Panc1 (cell line): ENCODE results near the gene AZGP1. TPM values are rescaled to one million over a fixed set of nuclear protein-coding genes. Genes with fewer than 3 reads are reported as not detected.
A peak's percentile ranks its signal among the peaks of the same experiment; 100 is the strongest.
"Not testable (repeated sequence)": the region's sequence is repeated elsewhere in the genome, so short reads cannot be mapped to it uniquely, and the experiment has no call there.

ENCODE experiments used
- ATAC-seq: fragments of 200-7000 bp; cut with Tn5 transposase; 2 replicates; pipeline ENCODE4 v1.9.1; 2020; ENCODE audit warnings: mild to moderate bottlenecking, moderate library complexity
- BruUV-seq: library from RNA; stranded (reverse); fragments of 400-500 nt; replicated peaks from 2 replicates; lab custom pipeline; 2021; lab: Mats Ljungman, UMichigan
- CTCF ChIA-PET: fragments of 300-600 bp; sonication (Branson Sonifier 250); formaldehyde crosslinking; loops from one replicate; lab custom pipeline; 2022; ENCODE audit warnings: antibody characterized with exemption; lab: Charles Lee
- POLR2A ChIA-PET: fragments of 300-600 bp; sonication (Branson Sonifier 250); formaldehyde crosslinking; loops from one replicate; lab custom pipeline; 2022; ENCODE audit warnings: antibody characterized with exemption; lab: Charles Lee
- DNase-seq: peaks from one replicate; pipeline ENCODE4 v3.0.0-alpha.2; 2010; ENCODE audit warnings: low read depth, low spot score
- H3K27ac ChIP-seq: 2 replicates; pipeline ENCODE4 v1.5.1; 2011; ENCODE audit warnings: mild to moderate bottlenecking, low read length, inconsistent platforms
- H3K27me3 ChIP-seq: fragments of 200-500 bp; sonication (Bioruptor generic); 2 replicates; pipeline ENCODE4 v1.6.0; 2014; ENCODE audit warnings: low read length, inconsistent platforms; ENCODE audit not compliant: control insufficient read depth, insufficient read depth
- H3K36me3 ChIP-seq: fragments of 200-500 bp; sonication (Bioruptor generic); 2 replicates; pipeline ENCODE4 v1.5.1; 2014; ENCODE audit warnings: inconsistent platforms, mild to moderate bottlenecking, low read length, moderate library complexity; ENCODE audit not compliant: control insufficient read depth, insufficient read depth
- H3K4me1 ChIP-seq: 2 replicates; pipeline ENCODE4 v1.5.1; 2011; ENCODE audit warnings: inconsistent platforms, mild to moderate bottlenecking, low read length, moderate library complexity; ENCODE audit not compliant: control insufficient read depth, insufficient read depth
- H3K4me3 ChIP-seq, 2 experiments: 2 replicates each; pipeline ENCODE4 v1.5.1; 2011 to 2012; ENCODE audit warnings: low read depth in 2 of 2, low read length in 2 of 2, mild to moderate bottlenecking in 2 of 2, inconsistent platforms in 1 of 2, moderate library complexity in 1 of 2
- H3K9me3 ChIP-seq: fragments of 200-500 bp; sonication (Bioruptor generic); 2 replicates; pipeline ENCODE4 v1.5.1; 2014; ENCODE audit warnings: low read depth, mild to moderate bottlenecking, inconsistent platforms, low read length, moderate library complexity; ENCODE audit not compliant: control insufficient read depth, insufficient read depth
- SIN3A ChIP-seq: IDR thresholded peaks from 2 replicates; pipeline ENCODE4 v1.6.1; 2012; ENCODE audit warnings: low read depth, mild to moderate bottlenecking, low read length, moderate library complexity, borderline replicate concordance; ENCODE audit not compliant: insufficient read depth
- TCF7L2 ChIP-seq: IDR thresholded peaks from 2 replicates; pipeline ENCODE4 v1.6.1; 2011; ENCODE audit warnings: mild to moderate bottlenecking, low read depth, low read length, inconsistent platforms
- in situ Hi-C: cut with HindIII; loops from 2 replicates; pipeline ENCODE4 v1.10.0; 2016; ENCODE audit warnings: low sequenced_read_pairs, low pct_unique_long_range_greater_than_20kb
- intact Hi-C: fragments of 100-400 bp; cut with micrococcal nuclease; formaldehyde crosslinking; loops from one replicate; pipeline ENCODE4 v1.10.0; 2022; ENCODE audit not compliant: unreplicated experiment
- total RNA-seq: library from RNA; stranded (reverse); gene quantifications from one replicate; pipeline ENCODE4 v1.2.1, GENCODE V29; 2021; ENCODE audit not compliant: unreplicated experiment
- TF ChIP-seq, protein P1 (sequence below), 2 experiments: IDR thresholded peaks; 2 replicates each; pipeline ENCODE4 v1.6.1; 2011 to 2012; ENCODE audit warnings: low read depth in 2 of 2, control low read depth in 1 of 2, low read length in 1 of 2, mild to moderate bottlenecking in 1 of 2, moderate library complexity in 1 of 2; ENCODE audit not compliant: insufficient read depth in 1 of 2

The AZGP1 gene
- total RNA-seq, 1 experiment from 2014 or later, result 0.49 TPM

DNA sequence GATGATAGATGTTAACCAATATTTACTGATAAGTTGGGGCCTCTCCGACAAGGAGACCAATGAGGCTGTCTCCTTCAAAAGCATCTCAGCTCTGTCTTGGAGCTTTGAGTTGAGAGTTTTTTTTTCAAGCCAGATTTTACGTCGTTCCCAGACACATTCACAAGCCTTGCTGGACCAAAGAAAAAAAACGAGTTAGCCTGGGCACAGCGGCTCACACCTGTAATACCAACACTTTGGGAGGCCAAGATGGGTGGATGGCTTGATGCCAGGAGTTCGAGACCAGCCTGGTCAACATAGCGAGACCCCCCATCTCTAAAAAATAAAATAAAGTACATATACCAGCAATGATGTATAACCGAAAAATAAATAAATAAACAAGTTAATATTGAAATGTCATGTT, 19.0 kb upstream of the AZGP1 start:
- ChIA-PET POLR2A (interaction anchor here (0.7 kb wide), 1 partner anchor 378 kb away, joined by 3 read pairs; the partner anchor contains the start of gene ZSCAN25), CTCF (interaction anchor here (0.6 to 2.0 kb wide), 4 partner anchors 28 to 61 kb away, joined by 3 to 14 read pairs (median 4); partner anchors contain the start of gene ZSCAN21)
- Histone ChIP-seq H3K27me3 (no peaks in the 10 kb centered on the region), H3K9me3 (no peaks in the 10 kb centered on the region), H3K36me3 (no peaks in the 10 kb centered on the region), H3K27ac (0 out of 2 replicates have a peak overlapping the region, but pooled peaks have one; percentile 18), H3K4me3 (no peak overlapping the region), H3K4me1 (peaks cover 10% of the 10 kb centered on the region; the same call in 1 of the 2 replicates)
- in situ Hi-C loops (no loop called here), intact Hi-C loops (loop anchor here (1.0 to 10.0 kb wide), 3 partner anchors 58 to 90 kb away; partner anchors contain the start of genes COPS6 and ZNF3)
- no TSS peak for BruUV-seq
- TF ChIP-seq, protein P1, sequence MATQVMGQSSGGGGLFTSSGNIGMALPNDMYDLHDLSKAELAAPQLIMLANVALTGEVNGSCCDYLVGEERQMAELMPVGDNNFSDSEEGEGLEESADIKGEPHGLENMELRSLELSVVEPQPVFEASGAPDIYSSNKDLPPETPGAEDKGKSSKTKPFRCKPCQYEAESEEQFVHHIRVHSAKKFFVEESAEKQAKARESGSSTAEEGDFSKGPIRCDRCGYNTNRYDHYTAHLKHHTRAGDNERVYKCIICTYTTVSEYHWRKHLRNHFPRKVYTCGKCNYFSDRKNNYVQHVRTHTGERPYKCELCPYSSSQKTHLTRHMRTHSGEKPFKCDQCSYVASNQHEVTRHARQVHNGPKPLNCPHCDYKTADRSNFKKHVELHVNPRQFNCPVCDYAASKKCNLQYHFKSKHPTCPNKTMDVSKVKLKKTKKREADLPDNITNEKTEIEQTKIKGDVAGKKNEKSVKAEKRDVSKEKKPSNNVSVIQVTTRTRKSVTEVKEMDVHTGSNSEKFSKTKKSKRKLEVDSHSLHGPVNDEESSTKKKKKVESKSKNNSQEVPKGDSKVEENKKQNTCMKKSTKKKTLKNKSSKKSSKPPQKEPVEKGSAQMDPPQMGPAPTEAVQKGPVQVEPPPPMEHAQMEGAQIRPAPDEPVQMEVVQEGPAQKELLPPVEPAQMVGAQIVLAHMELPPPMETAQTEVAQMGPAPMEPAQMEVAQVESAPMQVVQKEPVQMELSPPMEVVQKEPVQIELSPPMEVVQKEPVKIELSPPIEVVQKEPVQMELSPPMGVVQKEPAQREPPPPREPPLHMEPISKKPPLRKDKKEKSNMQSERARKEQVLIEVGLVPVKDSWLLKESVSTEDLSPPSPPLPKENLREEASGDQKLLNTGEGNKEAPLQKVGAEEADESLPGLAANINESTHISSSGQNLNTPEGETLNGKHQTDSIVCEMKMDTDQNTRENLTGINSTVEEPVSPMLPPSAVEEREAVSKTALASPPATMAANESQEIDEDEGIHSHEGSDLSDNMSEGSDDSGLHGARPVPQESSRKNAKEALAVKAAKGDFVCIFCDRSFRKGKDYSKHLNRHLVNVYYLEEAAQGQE (IDR thresholded peaks at IDR 0.05; ENCODE audit: insufficient read depth in 1 of 2, low read depth in 2 of 2, low read length in 1 of 2), result no peak
- no peak for TF ChIP-seq TCF7L2
- no peak for ATAC-seq
- DNase-seq, result no peak

DNA sequence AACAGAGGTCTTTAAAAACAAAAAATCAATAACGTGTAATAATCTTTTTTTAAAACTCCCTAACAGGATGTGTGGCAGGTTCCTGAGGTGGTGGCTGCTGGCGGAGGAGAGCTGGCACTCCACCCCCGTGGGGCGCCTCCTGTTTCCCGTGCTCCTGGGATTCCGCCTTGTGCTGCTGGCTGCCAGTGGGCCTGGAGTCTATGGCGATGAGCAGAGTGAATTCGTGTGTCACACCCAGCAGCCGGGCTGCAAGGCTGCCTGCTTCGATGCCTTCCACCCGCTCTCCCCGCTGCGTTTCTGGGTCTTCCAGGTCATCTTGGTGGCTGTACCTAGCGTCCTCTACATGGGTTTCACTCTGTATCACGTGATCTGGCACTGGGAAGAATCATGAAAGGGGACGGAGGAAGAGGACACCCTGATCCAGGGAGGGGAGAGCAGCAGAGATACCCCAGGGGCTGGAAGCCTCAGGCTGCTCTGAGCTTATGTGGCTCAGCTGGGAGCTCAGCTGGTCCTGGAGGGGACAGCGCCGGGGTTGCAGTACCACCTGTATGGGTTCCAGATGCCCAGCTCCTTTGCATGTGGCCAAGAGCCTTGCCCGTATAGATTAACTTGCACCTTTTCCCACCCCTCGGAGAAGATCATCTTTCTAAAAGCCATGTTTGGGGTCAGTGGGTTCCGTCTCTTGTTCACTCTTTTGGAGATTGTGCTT, 16.7 kb upstream of the AZGP1 start:
- ChIA-PET CTCF (interaction anchor here (1.4 kb wide), 1 partner anchor 61 kb away, joined by 4 read pairs; no protein-coding TSS in a partner anchor), POLR2A (no interaction called here)

DNA sequence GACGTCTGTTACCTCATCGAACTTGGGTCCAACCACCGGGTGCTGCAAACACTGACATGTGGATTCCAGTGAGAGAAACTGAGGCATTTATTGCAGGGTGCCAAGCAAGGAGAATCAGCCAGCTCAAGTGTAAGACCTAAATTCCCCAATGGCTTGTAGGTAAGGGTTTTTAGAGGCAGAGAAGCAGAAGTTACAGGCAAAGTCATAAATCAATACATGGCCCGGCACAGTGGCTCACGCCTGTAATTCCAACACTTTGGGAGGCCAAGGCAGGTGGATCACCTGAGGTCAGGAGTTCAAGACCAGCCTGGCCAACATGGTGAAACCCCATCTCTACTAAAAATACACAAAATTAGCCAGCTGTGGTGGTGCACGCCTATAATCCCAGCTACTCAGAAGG, 15.7 kb upstream of the AZGP1 start:
- POLR2A ChIA-PET, in situ Hi-C loops, H3K9me3 ChIP-seq, H3K27ac ChIP-seq, H3K36me3 ChIP-seq, ATAC-seq, H3K4me3 ChIP-seq, BruUV-seq, DNase-seq, H3K27me3 ChIP-seq: not testable (repeated sequence)
- peaks cover 10% of the 10 kb centered on the region; the same call in 1 of the 2 replicates for H3K4me1 ChIP-seq
- intact Hi-C loops, result loop anchor here (5.0 to 10.0 kb wide), 2 partner anchors 79 to 93 kb away; partner anchors contain the start of genes COPS6 and ZNF3
- CTCF ChIA-PET, result interaction anchor here (0.6 to 1.4 kb wide), 2 partner anchors 62 to 69 kb away, joined by 4 read pairs; no protein-coding TSS in a partner anchor

More for the DNA sequence above, 16.7 kb upstream of the AZGP1 start:
- intact Hi-C loops, result loop anchor here (5.0 to 10.0 kb wide), 2 partner anchors 80 to 92 kb away; partner anchors contain the start of genes COPS6 and ZNF3
- Histone ChIP-seq H3K4me1 (peaks cover 10% of the 10 kb centered on the region; the same call in 1 of the 2 replicates), H3K36me3 (no peaks in the 10 kb centered on the region), H3K27ac (no peak overlapping the region), H3K9me3 (no peaks in the 10 kb centered on the region), H3K27me3 (no peaks in the 10 kb centered on the region), H3K4me3 (no peak overlapping the region)
- no TSS peak for BruUV-seq
- no peak for DNase-seq
- in situ Hi-C loops, result no loop called here
- peak; percentile 26 for ATAC-seq
- no peak for TF ChIP-seq SIN3A
